IMR-90 (cell line): ENCODE results near the gene EPHA10. TPM values are rescaled to one million over a fixed set of nuclear protein-coding genes. Genes with fewer than 3 reads are reported as not detected.

Experiments
- ATAC-seq: fragments of 200-7000 bp; cut with Tn5 transposase; 2 replicates; pipeline ENCODE4 v1.9.1; 2020; ENCODE audit warnings: low read depth, mild to moderate bottlenecking, moderate library complexity
- BruUV-seq: library from RNA; stranded (reverse); fragments of 400-500 nt; replicated peaks from 2 replicates; lab custom pipeline; 2021; lab: Mats Ljungman, UMichigan
- CTCF ChIA-PET: fragments of 300-600 bp; formaldehyde crosslinking; extraction: SDS; loops from one replicate; lab custom pipeline; 2021; ENCODE audit warnings: antibody characterized with exemption; lab: Yijun Ruan, JAX
- POLR2A ChIA-PET: fragments of 300-600 bp; sonication (Branson Sonifier 250); formaldehyde crosslinking; loops from one replicate; lab custom pipeline; 2022; ENCODE audit warnings: antibody characterized with exemption; ENCODE audit not compliant: unreplicated experiment; lab: Charles Lee
- DNase-seq: peaks from one replicate; pipeline ENCODE4 v3.0.0; 2013
- H2AFZ ChIP-seq: replicated peaks from 2 replicates; pipeline ENCODE3; 2013; ENCODE audit warnings: low read length, mild to moderate bottlenecking; ENCODE audit not compliant: poor library complexity
- H2AK5ac ChIP-seq: 2 replicates; pipeline ENCODE4 v1.6.1; 2013; ENCODE audit warnings: low read depth, low read length, inconsistent platforms
- H2AK9ac ChIP-seq: replicated peaks from 2 replicates; pipeline ENCODE3; 2013; ENCODE audit warnings: mild to moderate bottlenecking, low read depth, low read length, moderate library complexity; ENCODE audit not compliant: poor library complexity
- H2BK120ac ChIP-seq: 2 replicates; pipeline ENCODE4 v1.6.1; 2013; ENCODE audit warnings: low read depth, low read length, inconsistent platforms
- H2BK15ac ChIP-seq: 3 replicates; pipeline ENCODE4 v1.6.1; 2013; ENCODE audit warnings: low read depth, low read length, inconsistent platforms
- H2BK20ac ChIP-seq: 2 replicates; pipeline ENCODE4 v1.6.1; 2013; ENCODE audit warnings: low read depth, mild to moderate bottlenecking, inconsistent platforms, low read length, moderate library complexity
- H2BK5ac ChIP-seq: 2 replicates; pipeline ENCODE4 v1.6.1; 2013; ENCODE audit warnings: mild to moderate bottlenecking, low read depth, low read length, inconsistent platforms; ENCODE audit not compliant: poor library complexity, severe bottlenecking
- H3K14ac ChIP-seq: replicated peaks from 2 replicates; pipeline ENCODE4 v1.6.1; 2013; ENCODE audit warnings: low read depth, low read length, inconsistent platforms
- H3K18ac ChIP-seq: 2 replicates; pipeline ENCODE4 v1.6.1; 2013; ENCODE audit warnings: low read depth, low read length, control low read depth
- H3K23ac ChIP-seq: 2 replicates; pipeline ENCODE4 v1.6.1; 2013; ENCODE audit warnings: low read depth, low read length, inconsistent platforms
- H3K27ac ChIP-seq: 2 replicates; pipeline ENCODE4 v1.5.1; 2013; ENCODE audit warnings: mild to moderate bottlenecking, control low read depth, low read length; ENCODE audit not compliant: insufficient read depth
- H3K27me3 ChIP-seq: 2 replicates; pipeline ENCODE4 v1.6.1; 2013; ENCODE audit warnings: low read length; ENCODE audit not compliant: control insufficient read depth, insufficient read depth
- H3K36me3 ChIP-seq: 2 replicates; pipeline ENCODE4 v1.6.1; 2013; ENCODE audit warnings: low read length, mixed read lengths; ENCODE audit not compliant: control insufficient read depth, insufficient read depth
- H3K4ac ChIP-seq: 2 replicates; pipeline ENCODE4 v1.6.1; 2013; ENCODE audit warnings: low read depth, low read length, inconsistent platforms
- H3K4me1 ChIP-seq: 2 replicates; pipeline ENCODE4 v1.6.1; 2013; ENCODE audit warnings: low read length, mixed read lengths; ENCODE audit not compliant: control insufficient read depth, insufficient read depth
- H3K4me2 ChIP-seq: 2 replicates; pipeline ENCODE4 v1.6.1; 2013; ENCODE audit warnings: low read depth, mild to moderate bottlenecking, control low read depth, low read length, moderate library complexity
- H3K4me3 ChIP-seq: 2 replicates; pipeline ENCODE4 v1.5.1; 2013; ENCODE audit warnings: low read depth, mild to moderate bottlenecking, control low read depth, low read length, moderate library complexity; ENCODE audit not compliant: insufficient read depth
- H3K56ac ChIP-seq: 2 replicates; pipeline ENCODE4 v1.6.1; 2013; ENCODE audit warnings: low read length, inconsistent platforms; ENCODE audit not compliant: insufficient read depth; ENCODE audit errors: extremely low read depth
- H3K79me1 ChIP-seq, 2 experiments: 2 replicates each; pipeline ENCODE4 v1.6.1; 2013; ENCODE audit warnings: low read length in 2 of 2, inconsistent platforms in 1 of 2, low read depth in 1 of 2
- H3K9ac ChIP-seq: 2 replicates; pipeline ENCODE4 v1.6.1; 2013; ENCODE audit warnings: low read depth, low read length, control low read depth
- H3K9me1 ChIP-seq: 2 replicates; pipeline ENCODE4 v1.6.1; 2013; ENCODE audit warnings: low read length, inconsistent platforms; ENCODE audit not compliant: insufficient read depth
- H3K9me3 ChIP-seq: 2 replicates; pipeline ENCODE4 v1.6.1; 2013; ENCODE audit warnings: low read length; ENCODE audit not compliant: control insufficient read depth, insufficient read depth
- H4K20me1 ChIP-seq: 2 replicates; pipeline ENCODE4 v1.6.1; 2013; ENCODE audit warnings: low read length, inconsistent platforms; ENCODE audit not compliant: insufficient read depth
- H4K5ac ChIP-seq: 2 replicates; pipeline ENCODE4 v1.6.1; 2013; ENCODE audit warnings: mild to moderate bottlenecking, low read depth, low read length, control low read depth
- H4K8ac ChIP-seq, 2 experiments: 2 replicates each; pipeline ENCODE4 v1.6.1; 2013; ENCODE audit warnings: low read depth in 2 of 2, low read length in 2 of 2, control low read depth in 1 of 2, inconsistent platforms in 1 of 2
- H4K91ac ChIP-seq: 2 replicates; pipeline ENCODE4 v1.6.1; 2013; ENCODE audit warnings: low read depth, low read length, inconsistent platforms; ENCODE audit not compliant: insufficient read depth
- BHLHE40 ChIP-seq: fragments of 150-350 bp; IDR thresholded peaks from 2 replicates; pipeline ENCODE4 v1.6.1; 2016; ENCODE audit warnings: mild to moderate bottlenecking, low read depth, low read length
- CEBPB ChIP-seq: IDR thresholded peaks from 2 replicates; pipeline ENCODE4 v1.6.1; 2012; ENCODE audit warnings: low read depth, low read length, improper control_type of control experiment
- CHD1 ChIP-seq: IDR thresholded peaks from 2 replicates; pipeline ENCODE4 v1.6.1; 2012; ENCODE audit warnings: low read depth, low read length, improper control_type of control experiment
- FOS ChIP-seq: fragments of 150-350 bp; IDR thresholded peaks from 2 replicates; pipeline ENCODE4 v1.6.1; 2016; ENCODE audit warnings: low read depth, low read length
- MAFK ChIP-seq: IDR thresholded peaks from 2 replicates; pipeline ENCODE4 v1.6.1; 2012; ENCODE audit warnings: low read depth, low read length, improper control_type of control experiment
- MAZ ChIP-seq: IDR thresholded peaks from 2 replicates; pipeline ENCODE4 v1.6.1; 2012; ENCODE audit warnings: low read depth, mild to moderate bottlenecking, low read length, improper control_type of control experiment, moderate library complexity, borderline replicate concordance
- MXI1 ChIP-seq: IDR thresholded peaks from 2 replicates; pipeline ENCODE4 v1.6.1; 2012; ENCODE audit warnings: low read depth, mild to moderate bottlenecking, low read length, moderate library complexity, borderline replicate concordance
- NFE2L2 ChIP-seq: fragments of 150-350 bp; IDR thresholded peaks from 2 replicates; pipeline ENCODE4 v1.6.1; 2016; ENCODE audit warnings: low read depth, mild to moderate bottlenecking, low read length
- POLR2A ChIP-seq: IDR thresholded peaks from 2 replicates; pipeline ENCODE4 v1.6.1; 2012; ENCODE audit warnings: mild to moderate bottlenecking, low read depth, low read length
- RAD21 ChIP-seq: IDR thresholded peaks from 2 replicates; pipeline ENCODE4 v1.6.1; 2012; ENCODE audit warnings: low read length, improper control_type of control experiment
- RCOR1 ChIP-seq: IDR thresholded peaks from 2 replicates; pipeline ENCODE4 v1.6.1; 2012; ENCODE audit warnings: mild to moderate bottlenecking, low read length, improper control_type of control experiment; ENCODE audit not compliant: insufficient replicate concordance
- RFX5 ChIP-seq: IDR thresholded peaks from 2 replicates; pipeline ENCODE4 v1.8.0; 2012; ENCODE audit warnings: low read depth, mild to moderate bottlenecking, low read length, moderate library complexity
- SMC3 ChIP-seq: fragments of 150-350 bp; IDR thresholded peaks from 2 replicates; pipeline ENCODE4 v1.6.1; 2016; ENCODE audit warnings: low read depth, mild to moderate bottlenecking, antibody characterized with exemption, low read length, moderate library complexity
- WGBS, 2 experiments: methylation state at CpG; one replicate each; pipeline versions ENCODE4 v1.1.5 to v1.1.7; 2013; ENCODE audit warnings: missing lambda C conversion rate in 2 of 2; ENCODE audit not compliant: insufficient read length in 1 of 2; ENCODE audit errors: extremely low coverage in 2 of 2; 5-methylcytosine and 5-hydroxymethylcytosine counted together
- dilution Hi-C: fragments of 300-500 bp; cut with HindIII; formaldehyde crosslinking; loops from one replicate; pipeline ENCODE4 v1.14.3; 2018; ENCODE audit warnings: low sequenced_read_pairs; ENCODE audit not compliant: unreplicated experiment
- in situ Hi-C: fragments of 300-500 bp; cut with MboI; formaldehyde crosslinking; loops from 3 replicates; pipeline ENCODE4 v1.14.3; 2019; ENCODE audit warnings: low sequenced_read_pairs, inconsistent platforms, mixed read lengths
- intact Hi-C: fragments of 100-400 bp; cut with micrococcal nuclease; formaldehyde crosslinking; loops from 2 replicates; pipeline ENCODE4 v1.10.0; 2022
- polyA plus RNA-seq, 3 experiments: library from polyadenylated mRNA; depleted of rRNA; stranded (reverse); fragments of >200 nt; gene quantifications; 2 replicates each; pipeline ENCODE4 v1.2.3, GENCODE V29; 2012; ENCODE audit warnings: low replicate concordance in 1 of 3
- total RNA-seq: library from RNA; depleted of rRNA; stranded (reverse); fragments of >200 nt; gene quantifications from 2 replicates; pipeline ENCODE4 v1.2.3, GENCODE V29; 2012
- TF ChIP-seq, protein P1 (sequence below): fragments of 150-350 bp; IDR thresholded peaks from 2 replicates; pipeline ENCODE4 v1.6.1; 2016; ENCODE audit warnings: low read depth, mild to moderate bottlenecking, low read length, moderate library complexity, borderline replicate concordance
- TF ChIP-seq, protein P2 (sequence below): fragments of 150-350 bp; IDR thresholded peaks from 2 replicates; pipeline ENCODE4 v1.6.1; 2017; ENCODE audit warnings: mild to moderate bottlenecking, antibody characterized with exemption, low read length, low read depth
- TF ChIP-seq, protein P3 (sequence below): conservative IDR thresholded peaks from 2 replicates; pipeline ENCODE4 v1.5.1; 2012; ENCODE audit warnings: mild to moderate bottlenecking, low read depth, low read length, improper control_type of control experiment

The EPHA10 gene
- total and polyA plus RNA-seq, 2 of the 4 experiments (the other 2 are of a cell fraction), result not detected

DNA sequence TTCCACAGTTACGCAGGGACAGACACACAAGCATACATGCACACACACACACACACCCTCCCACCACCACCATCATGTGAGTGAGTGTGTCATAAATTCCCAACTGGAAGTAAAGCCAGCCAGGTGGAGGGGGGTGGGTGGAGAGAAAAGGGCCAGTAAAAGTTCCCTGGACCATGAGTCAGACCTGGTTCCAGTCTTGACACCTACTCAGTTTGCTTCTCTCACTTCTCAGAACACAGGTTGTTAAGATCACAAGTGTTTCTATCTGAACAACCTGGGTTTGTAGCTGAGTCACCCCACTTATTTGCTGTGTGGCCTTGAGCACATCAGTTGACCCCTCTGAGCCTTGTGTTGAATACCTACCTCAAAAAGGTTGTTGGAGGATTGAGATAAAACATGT lies 9.6 kb downstream of the EPHA10 start:
- no peak overlapping the region for H3K4ac ChIP-seq
- H2AK9ac ChIP-seq, result no peak overlapping the region
- H2BK5ac ChIP-seq, result no peak overlapping the region
- no peak overlapping the region for H2AK5ac ChIP-seq
- no TSS peak for BruUV-seq
- H3K14ac ChIP-seq, result no peak overlapping the region
- dilution Hi-C loops (no loop called here), intact Hi-C loops (no loop called here), in situ Hi-C loops (no loop called here)
- H3K9ac ChIP-seq, result no peak overlapping the region
- no peak overlapping the region for H3K23ac ChIP-seq
- H3K79me1 ChIP-seq, result no peaks in the 10 kb centered on the region
- no peak overlapping the region for H2BK120ac ChIP-seq
- CTCF ChIA-PET, result no interaction called here
- TF ChIP-seq RFX5, result no peak
- no peak for TF ChIP-seq CEBPB
- TF ChIP-seq, protein P1, sequence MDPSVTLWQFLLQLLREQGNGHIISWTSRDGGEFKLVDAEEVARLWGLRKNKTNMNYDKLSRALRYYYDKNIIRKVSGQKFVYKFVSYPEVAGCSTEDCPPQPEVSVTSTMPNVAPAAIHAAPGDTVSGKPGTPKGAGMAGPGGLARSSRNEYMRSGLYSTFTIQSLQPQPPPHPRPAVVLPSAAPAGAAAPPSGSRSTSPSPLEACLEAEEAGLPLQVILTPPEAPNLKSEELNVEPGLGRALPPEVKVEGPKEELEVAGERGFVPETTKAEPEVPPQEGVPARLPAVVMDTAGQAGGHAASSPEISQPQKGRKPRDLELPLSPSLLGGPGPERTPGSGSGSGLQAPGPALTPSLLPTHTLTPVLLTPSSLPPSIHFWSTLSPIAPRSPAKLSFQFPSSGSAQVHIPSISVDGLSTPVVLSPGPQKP, result no peak
- TF ChIP-seq RAD21, result no peak
- no peak for TF ChIP-seq NFE2L2
- no peak for TF ChIP-seq MAFK
- TF ChIP-seq CHD1, result no peak
- TF ChIP-seq MXI1, result no peak
- no peak for TF ChIP-seq POLR2A
- no peak for TF ChIP-seq SMC3
- no peak for TF ChIP-seq MAZ
- no peak for TF ChIP-seq FOS
- TF ChIP-seq RCOR1, result no peak
- TF ChIP-seq BHLHE40, result no peak
- TF ChIP-seq, protein P2, sequence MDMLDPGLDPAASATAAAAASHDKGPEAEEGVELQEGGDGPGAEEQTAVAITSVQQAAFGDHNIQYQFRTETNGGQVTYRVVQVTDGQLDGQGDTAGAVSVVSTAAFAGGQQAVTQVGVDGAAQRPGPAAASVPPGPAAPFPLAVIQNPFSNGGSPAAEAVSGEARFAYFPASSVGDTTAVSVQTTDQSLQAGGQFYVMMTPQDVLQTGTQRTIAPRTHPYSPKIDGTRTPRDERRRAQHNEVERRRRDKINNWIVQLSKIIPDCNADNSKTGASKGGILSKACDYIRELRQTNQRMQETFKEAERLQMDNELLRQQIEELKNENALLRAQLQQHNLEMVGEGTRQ, result no peak
- TF ChIP-seq, protein P3, sequence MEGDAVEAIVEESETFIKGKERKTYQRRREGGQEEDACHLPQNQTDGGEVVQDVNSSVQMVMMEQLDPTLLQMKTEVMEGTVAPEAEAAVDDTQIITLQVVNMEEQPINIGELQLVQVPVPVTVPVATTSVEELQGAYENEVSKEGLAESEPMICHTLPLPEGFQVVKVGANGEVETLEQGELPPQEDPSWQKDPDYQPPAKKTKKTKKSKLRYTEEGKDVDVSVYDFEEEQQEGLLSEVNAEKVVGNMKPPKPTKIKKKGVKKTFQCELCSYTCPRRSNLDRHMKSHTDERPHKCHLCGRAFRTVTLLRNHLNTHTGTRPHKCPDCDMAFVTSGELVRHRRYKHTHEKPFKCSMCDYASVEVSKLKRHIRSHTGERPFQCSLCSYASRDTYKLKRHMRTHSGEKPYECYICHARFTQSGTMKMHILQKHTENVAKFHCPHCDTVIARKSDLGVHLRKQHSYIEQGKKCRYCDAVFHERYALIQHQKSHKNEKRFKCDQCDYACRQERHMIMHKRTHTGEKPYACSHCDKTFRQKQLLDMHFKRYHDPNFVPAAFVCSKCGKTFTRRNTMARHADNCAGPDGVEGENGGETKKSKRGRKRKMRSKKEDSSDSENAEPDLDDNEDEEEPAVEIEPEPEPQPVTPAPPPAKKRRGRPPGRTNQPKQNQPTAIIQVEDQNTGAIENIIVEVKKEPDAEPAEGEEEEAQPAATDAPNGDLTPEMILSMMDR, result no peak
- DNase-seq (no peak), ATAC-seq (no peak)
- no peaks in the 10 kb centered on the region for H3K9me1 ChIP-seq
- H3K27me3 ChIP-seq, result peaks cover 32% of the 10 kb centered on the region
- no peak overlapping the region for H4K91ac ChIP-seq
- H3K18ac ChIP-seq, result no peak overlapping the region
- H4K5ac ChIP-seq, result no peak overlapping the region
- H3K27ac ChIP-seq, result no peak overlapping the region
- no peak overlapping the region for H3K4me3 ChIP-seq
- no peak overlapping the region for H2AFZ ChIP-seq
- POLR2A ChIA-PET, result no interaction called here
- H3K56ac ChIP-seq, result no peak overlapping the region
- WGBS, 2 experiments, result no CpG with 5 or more reads among the region's 1 CpG
- H4K20me1 ChIP-seq, result no peaks in the 10 kb centered on the region
- no peak overlapping the region for H2BK15ac ChIP-seq
- H3K36me3 ChIP-seq, result no peaks in the 10 kb centered on the region
- H3K9me3 ChIP-seq, result no peaks in the 10 kb centered on the region
- H4K8ac ChIP-seq, result no peak overlapping the region
- no peaks in the 10 kb centered on the region for H3K4me1 ChIP-seq
- no peak overlapping the region for H3K4me2 ChIP-seq
- H2BK20ac ChIP-seq, result no peak overlapping the region
